IMR-90 (cell line): ENCODE measurements around the gene PIGZ.

Source experiments
- CEBPB ChIP-seq: IDR thresholded peaks from 2 replicates; pipeline ENCODE4 v1.6.1; 2012; ENCODE audit warnings: low read depth, low read length, improper control_type of control experiment
- CHD1 ChIP-seq: IDR thresholded peaks from 2 replicates; pipeline ENCODE4 v1.6.1; 2012; ENCODE audit warnings: low read depth, low read length, improper control_type of control experiment
- FOS ChIP-seq: fragments of 150-350 bp; IDR thresholded peaks from 2 replicates; pipeline ENCODE4 v1.6.1; 2016; ENCODE audit warnings: low read depth, low read length
- MAZ ChIP-seq: IDR thresholded peaks from 2 replicates; pipeline ENCODE4 v1.6.1; 2012; ENCODE audit warnings: low read depth, mild to moderate bottlenecking, low read length, improper control_type of control experiment, moderate library complexity, borderline replicate concordance
- MXI1 ChIP-seq: IDR thresholded peaks from 2 replicates; pipeline ENCODE4 v1.6.1; 2012; ENCODE audit warnings: low read depth, mild to moderate bottlenecking, low read length, moderate library complexity, borderline replicate concordance
- NFE2L2 ChIP-seq: fragments of 150-350 bp; IDR thresholded peaks from 2 replicates; pipeline ENCODE4 v1.6.1; 2016; ENCODE audit warnings: low read depth, mild to moderate bottlenecking, low read length
- POLR2A ChIP-seq: IDR thresholded peaks from 2 replicates; pipeline ENCODE4 v1.6.1; 2012; ENCODE audit warnings: mild to moderate bottlenecking, low read depth, low read length
- RAD21 ChIP-seq: IDR thresholded peaks from 2 replicates; pipeline ENCODE4 v1.6.1; 2012; ENCODE audit warnings: low read length, improper control_type of control experiment
- RCOR1 ChIP-seq: IDR thresholded peaks from 2 replicates; pipeline ENCODE4 v1.6.1; 2012; ENCODE audit warnings: mild to moderate bottlenecking, low read length, improper control_type of control experiment; ENCODE audit not compliant: insufficient replicate concordance
- RFX5 ChIP-seq: IDR thresholded peaks from 2 replicates; pipeline ENCODE4 v1.8.0; 2012; ENCODE audit warnings: low read depth, mild to moderate bottlenecking, low read length, moderate library complexity
- TF ChIP-seq, protein P1 (sequence below): conservative IDR thresholded peaks from 2 replicates; pipeline ENCODE4 v1.5.1; 2012; ENCODE audit warnings: mild to moderate bottlenecking, low read depth, low read length, improper control_type of control experiment
- TF ChIP-seq, protein P2 (sequence below): fragments of 150-350 bp; IDR thresholded peaks from 2 replicates; pipeline ENCODE4 v1.6.1; 2017; ENCODE audit warnings: mild to moderate bottlenecking, antibody characterized with exemption, low read length, low read depth
- TF ChIP-seq, protein P3 (sequence below): fragments of 150-350 bp; IDR thresholded peaks from 2 replicates; pipeline ENCODE4 v1.6.1; 2016; ENCODE audit warnings: low read depth, mild to moderate bottlenecking, low read length, moderate library complexity, borderline replicate concordance

DNA sequence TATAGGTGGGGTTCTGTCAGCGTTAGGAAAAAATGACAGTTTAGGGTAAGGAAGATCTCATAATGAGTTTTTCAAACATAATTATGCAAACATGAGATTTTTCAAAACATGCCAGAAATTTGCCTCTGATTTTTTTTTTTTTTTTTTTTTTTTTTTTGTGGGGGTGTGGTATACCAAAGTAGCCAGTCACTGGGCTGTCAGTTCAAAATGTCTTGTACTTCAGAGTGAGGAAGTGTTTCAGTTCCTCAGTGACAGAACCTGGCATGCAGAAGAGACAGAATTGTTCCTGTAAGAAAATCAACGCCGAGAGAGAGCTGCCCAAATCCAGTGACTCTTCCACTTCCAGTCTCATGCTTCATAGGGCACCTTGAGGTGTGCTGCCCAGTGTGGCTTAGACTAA, 36.0 kb downstream of the PIGZ start:
- no peak for TF ChIP-seq POLR2A
- TF ChIP-seq FOS = no peak
- TF ChIP-seq, protein P1, sequence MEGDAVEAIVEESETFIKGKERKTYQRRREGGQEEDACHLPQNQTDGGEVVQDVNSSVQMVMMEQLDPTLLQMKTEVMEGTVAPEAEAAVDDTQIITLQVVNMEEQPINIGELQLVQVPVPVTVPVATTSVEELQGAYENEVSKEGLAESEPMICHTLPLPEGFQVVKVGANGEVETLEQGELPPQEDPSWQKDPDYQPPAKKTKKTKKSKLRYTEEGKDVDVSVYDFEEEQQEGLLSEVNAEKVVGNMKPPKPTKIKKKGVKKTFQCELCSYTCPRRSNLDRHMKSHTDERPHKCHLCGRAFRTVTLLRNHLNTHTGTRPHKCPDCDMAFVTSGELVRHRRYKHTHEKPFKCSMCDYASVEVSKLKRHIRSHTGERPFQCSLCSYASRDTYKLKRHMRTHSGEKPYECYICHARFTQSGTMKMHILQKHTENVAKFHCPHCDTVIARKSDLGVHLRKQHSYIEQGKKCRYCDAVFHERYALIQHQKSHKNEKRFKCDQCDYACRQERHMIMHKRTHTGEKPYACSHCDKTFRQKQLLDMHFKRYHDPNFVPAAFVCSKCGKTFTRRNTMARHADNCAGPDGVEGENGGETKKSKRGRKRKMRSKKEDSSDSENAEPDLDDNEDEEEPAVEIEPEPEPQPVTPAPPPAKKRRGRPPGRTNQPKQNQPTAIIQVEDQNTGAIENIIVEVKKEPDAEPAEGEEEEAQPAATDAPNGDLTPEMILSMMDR = no peak
- no peak for TF ChIP-seq NFE2L2
- no peak for TF ChIP-seq CHD1
- no peak for TF ChIP-seq RAD21
- TF ChIP-seq, protein P2, sequence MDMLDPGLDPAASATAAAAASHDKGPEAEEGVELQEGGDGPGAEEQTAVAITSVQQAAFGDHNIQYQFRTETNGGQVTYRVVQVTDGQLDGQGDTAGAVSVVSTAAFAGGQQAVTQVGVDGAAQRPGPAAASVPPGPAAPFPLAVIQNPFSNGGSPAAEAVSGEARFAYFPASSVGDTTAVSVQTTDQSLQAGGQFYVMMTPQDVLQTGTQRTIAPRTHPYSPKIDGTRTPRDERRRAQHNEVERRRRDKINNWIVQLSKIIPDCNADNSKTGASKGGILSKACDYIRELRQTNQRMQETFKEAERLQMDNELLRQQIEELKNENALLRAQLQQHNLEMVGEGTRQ = no peak
- no peak for TF ChIP-seq RFX5
- no peak for TF ChIP-seq RCOR1
- no peak for TF ChIP-seq MAZ
- TF ChIP-seq CEBPB = no peak
- TF ChIP-seq MXI1 = no peak
- TF ChIP-seq, protein P3, sequence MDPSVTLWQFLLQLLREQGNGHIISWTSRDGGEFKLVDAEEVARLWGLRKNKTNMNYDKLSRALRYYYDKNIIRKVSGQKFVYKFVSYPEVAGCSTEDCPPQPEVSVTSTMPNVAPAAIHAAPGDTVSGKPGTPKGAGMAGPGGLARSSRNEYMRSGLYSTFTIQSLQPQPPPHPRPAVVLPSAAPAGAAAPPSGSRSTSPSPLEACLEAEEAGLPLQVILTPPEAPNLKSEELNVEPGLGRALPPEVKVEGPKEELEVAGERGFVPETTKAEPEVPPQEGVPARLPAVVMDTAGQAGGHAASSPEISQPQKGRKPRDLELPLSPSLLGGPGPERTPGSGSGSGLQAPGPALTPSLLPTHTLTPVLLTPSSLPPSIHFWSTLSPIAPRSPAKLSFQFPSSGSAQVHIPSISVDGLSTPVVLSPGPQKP = no peak
